Naive B cell (primary cell): ENCODE measurements around the gene SNAPC2. TPM values are rescaled to one million over a fixed set of nuclear protein-coding genes. Genes with fewer than 3 reads are reported as not detected.
"Not testable (repeated sequence)": the region's sequence is repeated elsewhere in the genome, so short reads cannot be mapped to it uniquely, and the experiment has no call there.

Source experiments
- ATAC-seq, 2 donors: fragments of 150-1000 bp; cut with Tn5 transposase; 2 replicates each; pipeline ENCODE4 v1.10.0; 2021; ENCODE audit warnings: low read depth in 2 of 2, mild to moderate bottlenecking in 2 of 2, moderate library complexity in 2 of 2
- DNase-seq: peaks from one replicate; pipeline ENCODE4 v3.0.0; 2022
- H3K27ac Mint-ChIP-seq, 6 donors: one replicate each; pipeline ENCODE4 v1.8.0; 2020 to 2022; ENCODE audit warnings: mild to moderate bottlenecking in 6 of 6, mixed read lengths in 6 of 6, moderate library complexity in 5 of 6, inconsistent platforms in 2 of 6
- H3K27me3 Mint-ChIP-seq, 3 donors: one replicate each; pipeline ENCODE4 v1.8.0; 2021 to 2022; ENCODE audit warnings: mixed read lengths in 3 of 3, mild to moderate bottlenecking in 1 of 3
- H3K36me3 Mint-ChIP-seq, 2 donors: one replicate each; pipeline ENCODE4 v1.8.0; 2020 to 2022; ENCODE audit warnings: mixed read lengths in 2 of 2, inconsistent platforms in 1 of 2, mild to moderate bottlenecking in 1 of 2
- H3K4me1 Mint-ChIP-seq, 3 donors: one replicate each; pipeline ENCODE4 v1.8.0; 2020 to 2022; ENCODE audit warnings: mixed read lengths in 3 of 3, inconsistent platforms in 1 of 3, mild to moderate bottlenecking in 1 of 3, moderate library complexity in 1 of 3
- H3K4me3 Mint-ChIP-seq, 8 donors: one replicate each; pipeline ENCODE4 v1.8.0; 2020 to 2022; ENCODE audit warnings: mild to moderate bottlenecking in 8 of 8, mixed read lengths in 8 of 8, moderate library complexity in 8 of 8, inconsistent platforms in 2 of 8
- H3K9me3 Mint-ChIP-seq, 7 donors: one replicate each; pipeline ENCODE4 v1.8.0; 2020 to 2022; ENCODE audit warnings: mixed read lengths in 7 of 7, mild to moderate bottlenecking in 5 of 7, inconsistent platforms in 2 of 7, moderate library complexity in 1 of 7
- polyA plus RNA-seq, 6 donors: library from polyadenylated mRNA; unstranded; fragments of 300-500 nt; fragmentation: Illumina TruSeq; gene quantifications; one replicate each; pipeline ENCODE4 v1.2.3, GENCODE V29; 2021; ENCODE audit warnings: low read depth in 6 of 6

Gene SNAPC2
- polyA plus RNA-seq, 6 donors from 2014 or later: 1.5 to 20.2 (median 14.7) TPM

DNA sequence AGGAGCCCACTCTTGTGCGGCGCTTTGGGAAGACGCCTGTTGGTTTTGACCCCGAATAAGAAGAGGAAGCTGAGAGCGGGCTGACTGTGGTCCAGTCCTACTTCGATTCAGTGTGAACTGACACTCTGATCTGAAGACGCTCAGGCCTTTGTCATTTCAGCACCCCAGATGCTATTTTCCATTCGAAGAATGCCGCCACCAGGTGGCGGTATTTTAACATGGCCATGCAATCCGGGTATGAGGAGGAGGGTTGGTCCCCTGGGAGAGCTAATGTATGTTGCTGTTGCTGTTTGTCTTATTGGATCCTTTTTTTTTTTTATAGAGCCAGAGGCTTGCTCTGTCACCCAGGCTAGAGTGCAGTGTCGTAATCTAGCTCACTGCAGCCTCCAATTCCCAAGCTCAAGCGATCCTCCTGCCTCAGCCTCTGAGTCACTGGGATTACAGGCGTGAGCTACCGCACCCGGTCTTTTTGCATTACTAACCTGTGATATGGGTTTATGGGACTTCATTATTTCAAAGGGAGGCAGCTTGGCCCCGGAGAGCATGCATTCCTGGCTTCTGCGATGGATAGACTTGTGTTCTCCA, 24.1 kb downstream of the SNAPC2 start:
- Mint-ChIP-seq H3K27ac (peak overlapping the region; percentile 97 to 100 (median 99)), H3K4me1 (peaks cover 18 to 36% (median 26%) of the 10 kb centered on the region in 3 donors), H3K4me3 (peak overlapping the region; percentile 80 to 95 (median 92)), H3K9me3 (no peaks in the 10 kb centered on the region), H3K36me3 (peaks cover 0 to 9% of the 10 kb centered on the region in 2 donors), H3K27me3 (no peaks in the 10 kb centered on the region)
- DNase-seq: peak; percentile 75
- peak; percentile 36 to 42 for ATAC-seq

DNA sequence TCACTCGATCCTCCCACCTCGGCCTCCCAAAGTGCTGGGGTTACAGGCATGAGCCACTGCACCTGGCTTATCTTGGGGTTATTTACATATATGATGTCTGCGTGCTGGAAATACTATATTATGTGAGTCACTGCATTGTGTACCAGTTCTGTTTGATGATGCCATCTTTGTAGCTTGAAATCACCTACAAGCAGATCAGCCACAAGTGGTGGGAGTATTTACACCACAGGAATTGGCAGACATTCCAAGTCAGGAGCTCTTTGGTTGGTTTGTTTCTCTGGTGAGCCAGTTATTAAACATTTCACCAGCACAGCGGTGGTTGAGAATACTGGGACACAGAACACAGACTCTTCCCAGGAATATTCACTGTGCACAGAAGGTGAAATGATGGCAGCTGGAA, 27.8 kb downstream of the SNAPC2 start:
- ATAC-seq (no peak), DNase-seq (no peak)
- H3K27ac Mint-ChIP-seq: peak overlapping the region in 1 of 6 donors; percentile 47
- no peaks in the 10 kb centered on the region for H3K9me3 Mint-ChIP-seq
- H3K27me3 Mint-ChIP-seq: no peaks in the 10 kb centered on the region
- no peaks in the 10 kb centered on the region for H3K36me3 Mint-ChIP-seq
- H3K4me1 Mint-ChIP-seq: peaks cover 12 to 22% (median 18%) of the 10 kb centered on the region in 3 donors
- H3K4me3 Mint-ChIP-seq: no peak overlapping the region

DNA sequence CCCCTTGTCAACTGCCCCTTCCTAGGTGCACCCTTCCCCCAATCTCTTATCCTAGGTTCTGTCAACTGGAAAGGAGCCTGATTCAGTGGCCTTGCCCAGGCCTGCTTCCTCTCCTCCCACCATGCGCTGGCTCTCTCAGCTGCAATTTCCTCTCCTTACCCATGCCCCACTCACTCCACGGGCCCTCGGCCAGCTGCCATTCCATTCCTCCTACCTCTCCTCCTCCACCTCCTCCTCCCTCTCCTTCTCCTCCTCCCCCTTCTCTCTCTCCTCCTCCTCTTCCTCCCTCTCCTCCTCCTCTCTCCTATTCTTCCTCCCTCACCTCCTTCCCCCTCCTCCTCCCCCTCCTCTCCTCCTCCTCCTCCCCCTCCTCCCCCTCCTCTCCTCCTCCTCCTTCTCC, 32.9 kb downstream of the SNAPC2 start:
- H3K4me3 Mint-ChIP-seq: no peak overlapping the region
- peaks cover 0 to 3% (median 2%) of the 10 kb centered on the region in 3 donors for H3K4me1 Mint-ChIP-seq
- DNase-seq (no peak), ATAC-seq (no peak)
- H3K27me3 Mint-ChIP-seq: no peaks in the 10 kb centered on the region
- no peaks in the 10 kb centered on the region for H3K36me3 Mint-ChIP-seq
- no peaks in the 10 kb centered on the region for H3K9me3 Mint-ChIP-seq
- no peak overlapping the region for H3K27ac Mint-ChIP-seq

DNA sequence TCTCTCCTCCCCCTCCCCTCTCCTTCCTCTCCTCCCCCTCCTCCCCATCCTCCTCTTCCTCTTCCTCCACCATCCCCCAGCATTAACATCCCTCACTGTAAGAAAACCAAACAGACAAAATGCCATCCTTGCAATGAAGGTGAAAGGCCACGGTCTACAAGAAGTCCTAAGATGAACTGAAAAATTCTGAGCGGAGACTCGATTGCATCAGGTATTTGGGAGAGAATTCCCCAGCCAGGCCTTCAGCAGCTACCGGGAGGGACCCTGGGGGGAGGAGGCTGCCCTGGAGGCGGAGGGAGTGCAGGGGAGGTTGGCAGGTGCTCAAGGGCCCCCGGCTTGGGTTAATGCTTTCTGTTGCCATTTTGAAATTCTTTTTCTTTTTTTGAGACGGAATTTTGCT, 33.4 kb downstream of the SNAPC2 start:
- H3K27ac Mint-ChIP-seq: peak overlapping the region in 2 of 6 donors; percentile 68 to 78
- H3K4me3 Mint-ChIP-seq: no peak overlapping the region
- no peak for DNase-seq
- no peaks in the 10 kb centered on the region for H3K27me3 Mint-ChIP-seq
- H3K9me3 Mint-ChIP-seq: no peaks in the 10 kb centered on the region
- H3K4me1 Mint-ChIP-seq: peaks cover 0 to 3% (median 2%) of the 10 kb centered on the region in 3 donors
- H3K36me3 Mint-ChIP-seq: no peaks in the 10 kb centered on the region
- ATAC-seq: no peak

DNA sequence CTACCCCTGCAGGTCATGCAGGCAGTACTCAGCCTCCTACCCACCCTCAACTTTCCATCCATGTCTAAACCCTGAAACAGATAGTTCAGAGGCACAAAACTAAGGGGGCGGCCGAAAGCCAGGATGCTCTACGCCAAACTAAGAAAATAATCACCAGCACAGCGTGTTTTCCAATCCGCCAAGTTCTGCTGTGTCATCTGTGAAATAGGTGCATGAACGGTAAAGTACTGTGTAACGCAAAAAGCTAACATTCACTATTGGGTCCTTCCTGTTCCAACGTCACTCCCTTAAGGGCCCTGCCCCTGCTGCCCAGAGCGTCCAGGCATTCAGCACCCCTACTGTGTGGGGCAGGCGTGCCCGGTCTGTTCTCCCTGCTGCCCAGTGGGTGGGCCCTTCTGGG, 35.6 kb downstream of the SNAPC2 start:
- Mint-ChIP-seq H3K9me3 (no peaks in the 10 kb centered on the region), H3K27me3 (no peaks in the 10 kb centered on the region), H3K27ac (peak overlapping the region in 1 of 6 donors; percentile 10), H3K36me3 (no peaks in the 10 kb centered on the region), H3K4me3 (no peak overlapping the region), H3K4me1 (peaks cover 0 to 3% (median 2%) of the 10 kb centered on the region in 3 donors)
- ATAC-seq (no peak), DNase-seq (no peak)

DNA sequence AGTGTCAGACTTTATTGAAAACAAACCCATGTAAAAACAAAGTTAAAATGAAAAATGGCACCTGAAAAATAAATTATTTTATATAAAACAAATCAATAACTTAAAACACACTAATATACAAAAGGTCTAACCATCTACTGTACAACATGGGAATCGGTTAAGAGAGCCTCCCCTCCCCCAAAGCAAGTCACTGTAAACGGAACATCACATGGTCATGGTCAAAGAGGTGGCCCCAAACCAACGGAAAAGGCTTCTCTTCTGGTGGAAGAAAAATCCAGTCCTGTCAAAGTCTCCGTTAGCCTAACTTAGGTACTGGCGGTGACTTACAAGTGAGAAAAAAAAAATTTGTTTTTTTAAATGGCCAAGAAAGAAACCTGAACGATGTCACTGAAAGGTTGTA, 39.1 kb downstream of the SNAPC2 start:
- peaks cover 0 to 4% of the 10 kb centered on the region in 2 donors for H3K36me3 Mint-ChIP-seq
- no peaks in the 10 kb centered on the region for H3K27me3 Mint-ChIP-seq
- no peak overlapping the region for H3K27ac Mint-ChIP-seq
- no peaks in the 10 kb centered on the region for H3K9me3 Mint-ChIP-seq
- no peak overlapping the region for H3K4me3 Mint-ChIP-seq
- peaks cover 0 to 2% (median 0%) of the 10 kb centered on the region in 3 donors for H3K4me1 Mint-ChIP-seq
- DNase-seq (no peak), ATAC-seq (no peak)

DNA sequence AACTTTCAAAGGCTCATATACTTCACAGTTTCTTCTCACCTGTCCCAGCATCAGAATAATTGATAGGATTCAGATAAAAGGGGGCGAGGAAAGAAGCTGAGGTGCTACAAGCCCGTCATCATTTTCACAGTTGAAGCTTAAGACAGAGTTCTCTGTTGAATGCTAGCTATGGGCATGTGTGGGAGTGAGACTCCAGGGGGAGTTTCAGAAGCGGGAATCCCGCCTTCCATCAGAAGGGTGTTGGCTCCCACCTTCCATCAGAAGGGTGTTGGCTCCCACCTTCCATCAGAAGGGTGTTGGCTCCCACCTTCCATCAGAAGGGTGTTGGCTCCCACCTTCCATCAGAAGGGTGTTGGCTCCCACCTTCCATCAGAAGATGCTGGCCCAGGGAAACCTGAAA, 40.9 kb downstream of the SNAPC2 start:
- H3K9me3 Mint-ChIP-seq, H3K27me3 Mint-ChIP-seq, H3K4me3 Mint-ChIP-seq, H3K36me3 Mint-ChIP-seq, H3K4me1 Mint-ChIP-seq, ATAC-seq, DNase-seq: not testable (repeated sequence)
- H3K27ac Mint-ChIP-seq: peak overlapping the region in 1 of 6 donors; percentile 30

DNA sequence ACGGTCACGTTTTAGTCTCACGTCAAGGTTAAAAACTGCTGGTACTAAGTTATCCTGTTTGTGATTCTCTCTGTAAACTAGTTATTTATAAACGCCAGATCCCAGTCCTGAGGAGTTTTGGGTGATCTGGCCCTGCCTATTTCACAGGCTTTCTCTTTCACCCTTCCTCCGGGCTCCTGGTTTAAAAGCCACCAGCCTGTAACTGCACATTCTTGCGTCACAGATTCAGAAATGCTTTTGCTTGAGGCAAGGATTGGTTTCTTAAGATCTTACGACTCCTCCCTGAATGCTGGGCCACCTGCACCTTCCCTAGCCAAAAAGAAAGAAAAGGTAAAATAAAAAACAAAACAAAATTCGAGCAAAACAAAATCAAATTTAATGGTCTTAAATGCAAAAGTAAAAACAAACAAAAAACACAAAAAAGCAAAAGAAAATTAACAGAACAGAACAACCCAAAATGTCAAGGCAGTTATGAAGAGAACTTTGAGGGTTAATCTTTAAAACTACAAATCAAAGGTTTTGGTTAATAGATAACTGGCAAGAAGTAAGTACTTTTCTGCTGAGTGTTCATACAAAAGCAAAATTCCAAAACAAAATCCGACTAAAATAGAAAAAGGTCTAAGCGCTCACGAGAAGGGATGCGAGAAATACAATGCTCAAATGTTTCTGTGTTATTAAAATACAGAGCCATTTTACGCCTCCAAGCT, 41.9 kb downstream of the SNAPC2 start:
- ATAC-seq: no peak
- DNase-seq: no peak

DNA sequence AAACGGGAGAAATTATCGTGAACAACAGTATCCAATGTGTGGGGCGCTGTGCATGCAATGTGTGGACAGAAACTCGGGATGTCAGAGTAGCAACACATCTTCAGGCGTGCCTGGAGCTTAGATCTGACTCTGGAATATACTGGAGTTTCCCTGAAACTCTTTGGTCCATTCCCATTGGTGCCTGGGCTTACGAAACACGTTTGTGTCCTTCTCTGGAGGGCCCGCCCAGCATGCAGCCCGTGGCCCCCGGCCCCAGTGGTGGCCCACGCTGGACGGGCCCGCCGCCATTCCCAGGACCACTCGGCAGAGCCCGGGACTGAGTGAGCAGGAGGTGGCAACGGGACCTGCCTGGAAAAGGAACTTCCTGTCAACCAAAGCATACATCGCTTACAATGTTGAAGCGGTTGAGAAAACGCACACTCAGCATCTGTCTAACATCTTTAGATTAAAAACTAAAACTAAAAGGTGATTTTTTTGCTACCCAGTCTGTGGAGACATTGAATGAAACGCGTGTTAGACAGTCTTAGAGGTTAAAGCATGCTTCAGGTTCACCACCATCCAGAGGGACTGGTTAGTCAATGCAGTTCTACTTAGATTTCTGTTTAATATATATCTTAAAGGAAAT, 42.6 kb downstream of the SNAPC2 start:
- Mint-ChIP-seq H3K4me3 (no peak overlapping the region), H3K27me3 (no peaks in the 10 kb centered on the region), H3K4me1 (peaks cover 0 to 4% (median 0%) of the 10 kb centered on the region in 3 donors), H3K27ac (no peak overlapping the region), H3K36me3 (peaks cover 11 to 13% of the 10 kb centered on the region in 2 donors), H3K9me3 (no peaks in the 10 kb centered on the region)
- no peak for ATAC-seq
- DNase-seq: no peak

More for the DNA sequence above, 41.9 kb downstream of the SNAPC2 start:
- Mint-ChIP-seq H3K4me3 (no peak overlapping the region), H3K27me3 (no peaks in the 10 kb centered on the region), H3K27ac (peak overlapping the region in 2 of 6 donors; percentile 69 to 79), H3K4me1 (peaks cover 0 to 4% (median 0%) of the 10 kb centered on the region in 3 donors), H3K36me3 (peaks cover 8 to 11% of the 10 kb centered on the region in 2 donors), H3K9me3 (no peaks in the 10 kb centered on the region)

DNA sequence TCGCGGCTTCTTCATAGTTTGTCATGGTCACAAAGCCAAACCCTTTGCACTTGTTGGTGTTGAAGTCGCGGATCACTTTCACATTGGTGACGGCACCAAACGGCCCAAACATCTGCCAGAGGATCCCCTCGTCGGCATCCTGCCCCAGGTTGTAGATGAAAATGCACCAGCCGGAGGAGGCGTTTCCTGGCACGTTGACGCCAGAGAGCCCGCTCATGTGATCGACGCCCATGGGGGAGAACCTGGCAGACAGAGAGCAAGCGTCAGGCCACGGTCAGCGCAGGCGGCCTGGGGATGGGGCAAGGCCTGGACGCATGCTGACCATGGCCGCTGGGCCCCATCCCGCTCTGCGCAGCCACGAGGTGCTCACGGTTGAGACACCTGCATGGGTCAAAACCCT, 43.4 kb downstream of the SNAPC2 start:
- no peak for ATAC-seq
- Mint-ChIP-seq H3K27ac (no peak overlapping the region), H3K27me3 (no peaks in the 10 kb centered on the region), H3K9me3 (no peaks in the 10 kb centered on the region), H3K4me3 (no peak overlapping the region), H3K36me3 (peaks cover 11 to 13% of the 10 kb centered on the region in 2 donors), H3K4me1 (peaks cover 0 to 4% (median 0%) of the 10 kb centered on the region in 3 donors)
- no peak for DNase-seq

DNA sequence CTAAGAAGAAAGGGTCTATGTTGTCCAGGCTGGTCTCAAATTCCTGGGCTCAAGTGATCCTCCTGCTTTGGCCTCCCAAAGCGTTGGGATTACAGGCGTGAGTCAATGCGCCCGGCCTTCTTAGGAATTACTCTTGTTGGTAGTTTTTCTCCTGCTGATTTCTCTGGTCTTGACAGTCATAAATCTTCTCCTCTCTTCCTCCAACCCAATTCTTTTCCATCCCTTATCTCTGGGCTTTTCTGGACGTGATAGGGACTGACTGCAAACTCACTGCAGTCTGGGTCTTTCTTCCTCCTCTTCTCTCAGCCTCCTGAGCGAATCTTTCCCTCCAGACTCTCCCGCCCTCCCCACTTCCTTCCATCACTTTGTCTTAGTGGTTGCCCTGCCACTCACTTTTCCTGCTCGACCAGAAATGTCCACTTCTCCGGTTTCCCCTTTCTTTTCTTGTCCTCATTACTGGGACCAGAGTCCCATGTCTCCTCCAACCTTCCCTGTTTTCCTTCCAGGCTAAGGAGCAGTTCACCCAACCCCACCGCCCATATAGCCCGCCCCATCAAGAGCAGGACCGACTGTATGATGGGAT, 45.2 kb downstream of the SNAPC2 start:
- Mint-ChIP-seq H3K36me3 (peaks cover 11 to 13% of the 10 kb centered on the region in 2 donors), H3K27ac (peak overlapping the region in 3 of 6 donors; percentile 63 to 88 (median 80))

DNA sequence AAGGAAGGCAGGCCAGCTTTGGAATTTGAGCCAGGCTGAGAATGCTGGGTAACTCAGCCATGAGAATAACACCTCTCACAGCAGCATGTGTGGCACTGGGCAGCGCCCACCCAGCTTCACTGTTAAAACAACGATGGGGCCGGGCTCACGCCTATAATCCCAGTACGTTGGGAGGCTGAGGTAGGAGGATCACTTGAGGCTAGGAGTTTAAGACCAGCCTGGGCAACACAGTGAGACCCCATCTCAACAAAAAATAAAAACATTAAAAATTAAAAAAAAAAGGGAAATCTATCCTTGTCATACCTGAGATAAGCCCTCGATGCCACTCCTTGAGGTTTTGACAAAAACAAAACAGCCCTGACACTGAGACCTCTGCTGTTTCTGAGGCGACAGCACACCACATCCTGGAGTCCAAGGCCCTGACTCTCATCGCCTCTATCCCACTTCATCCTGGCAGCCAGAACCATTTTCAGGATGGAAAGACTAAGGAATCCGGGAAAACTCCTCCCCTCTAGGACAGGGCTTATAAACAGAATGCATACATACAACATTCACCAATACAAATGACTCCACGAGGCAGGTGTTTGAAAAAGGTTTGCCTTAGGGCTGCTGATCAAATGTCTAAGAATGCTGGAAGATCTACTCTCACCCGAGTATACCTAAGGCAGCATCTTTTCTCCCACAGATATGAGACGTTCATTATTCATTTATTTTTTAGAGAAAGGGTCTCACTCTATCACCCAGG, 46.0 kb downstream of the SNAPC2 start:
- no peaks in the 10 kb centered on the region for H3K9me3 Mint-ChIP-seq
- H3K27me3 Mint-ChIP-seq: no peaks in the 10 kb centered on the region
- ATAC-seq (no peak), DNase-seq (no peak)
- H3K4me3 Mint-ChIP-seq: no peak overlapping the region
- peaks cover 11 to 13% of the 10 kb centered on the region in 2 donors for H3K36me3 Mint-ChIP-seq
- no peak overlapping the region for H3K27ac Mint-ChIP-seq
- peaks cover 0 to 4% (median 0%) of the 10 kb centered on the region in 3 donors for H3K4me1 Mint-ChIP-seq

More for the DNA sequence above, 45.2 kb downstream of the SNAPC2 start:
- Mint-ChIP-seq H3K4me3 (no peak overlapping the region), H3K9me3 (no peaks in the 10 kb centered on the region), H3K27me3 (no peaks in the 10 kb centered on the region), H3K4me1 (peaks cover 0 to 4% (median 0%) of the 10 kb centered on the region in 3 donors)
- ATAC-seq (no peak), DNase-seq (no peak)
